Ammon's horn (tissue), 1 donor: ENCODE measurements around the gene GFM1.
A peak's percentile ranks its signal among the peaks of the same experiment; 100 is the strongest.
"Not testable (repeated sequence)": the region's sequence is repeated elsewhere in the genome, so short reads cannot be mapped to it uniquely, and the experiment has no call there.

Source experiments
- DNase-seq: peaks from one replicate; pipeline ENCODE4 v3.0.0-alpha.2; 2016; ENCODE audit warnings: low spot score

GFM1 gene

GRCh38 chr3:158678687-158679086, 34.4 kb downstream of the GFM1 start:
- DNase-seq, result no peak

GRCh38 chr3:158679547-158680000, 35.2 kb downstream of the GFM1 start:
- no peak for DNase-seq

- no peak for DNase-seq
These were observed 36.5 kb downstream of the GFM1 start for GRCh38 chr3:158680861-158681260.

- no peak for DNase-seq
These were observed 39.1 kb downstream of the GFM1 start for GRCh38 chr3:158683230-158683962.

- no peak for DNase-seq
These were observed 40.8 kb downstream of the GFM1 start for GRCh38 chr3:158685159-158685558.

GRCh38 chr3:158693866-158694456, 49.6 kb downstream of the GFM1 start:
- DNase-seq, result not testable (repeated sequence)

- no peak for DNase-seq
These were observed 52.3 kb downstream of the GFM1 start for GRCh38 chr3:158696618-158697017.

- no peak for DNase-seq
These were observed 56.2 kb downstream of the GFM1 start for GRCh38 chr3:158700559-158700958.

- no peak for DNase-seq
These were observed 57.2 kb downstream of the GFM1 start for GRCh38 chr3:158701420-158702065.

- DNase-seq, result no peak
These were observed 58.6 kb downstream of the GFM1 start for GRCh38 chr3:158702815-158703481.

- DNase-seq, result no peak
These were observed 59.2 kb downstream of the GFM1 start for GRCh38 chr3:158703566-158703965.

- DNase-seq, result no peak
These were observed 65.3 kb downstream of the GFM1 start for GRCh38 chr3:158709666-158710083.

- no peak for DNase-seq
These were observed 66.3 kb downstream of the GFM1 start for GRCh38 chr3:158710601-158711000.

- no peak for DNase-seq
These were observed 67.6 kb downstream of the GFM1 start for GRCh38 chr3:158711886-158712285.

GRCh38 chr3:158712443-158712842, 68.1 kb downstream of the GFM1 start:
- DNase-seq, result no peak

- DNase-seq, result peak; percentile 62
These were observed 68.8 kb downstream of the GFM1 start for GRCh38 chr3:158713094-158713499.

- no peak for DNase-seq
These were observed 73.2 kb downstream of the GFM1 start for GRCh38 chr3:158717576-158717975.

GRCh38 chr3:158718490-158719170, 74.3 kb downstream of the GFM1 start:
- DNase-seq, result no peak

GRCh38 chr3:158722108-158722507, 77.8 kb downstream of the GFM1 start:
- no peak for DNase-seq

GRCh38 chr3:158723991-158724390, 79.7 kb downstream of the GFM1 start:
- no peak for DNase-seq

- DNase-seq, result no peak
These were observed 81.2 kb downstream of the GFM1 start for GRCh38 chr3:158725348-158726011.
